Measurements from ENCODE around the gene C2CD2.
"Not testable (repeated sequence)": the region's sequence is repeated elsewhere in the genome, so short reads cannot be mapped to it uniquely, and the experiment has no call there.

Gene C2CD2

GRCh38 chr21:41995577-41995976 is 41.8 kb upstream of the C2CD2 start:
- DNase-seq (ENCODE audit: low read depth), result no peak
- no peak overlapping the region for H3K4me3 ChIP-seq (ENCODE audit: control insufficient read depth, low read depth, low read length)
- TF ChIP-seq CTCF (IDR thresholded peaks at IDR 0.05; ENCODE audit: control insufficient read depth, insufficient read depth, low read depth, low read length, missing control alignments), result no peak

- DNase-seq (ENCODE audit: low read depth); H3K4me3 ChIP-seq (ENCODE audit: control insufficient read depth, low read depth, low read length): not testable (repeated sequence)
These were observed 40.8 kb upstream of the C2CD2 start for GRCh38 chr21:41994613-41995012.

- DNase-seq (ENCODE audit: low read depth), result peak; percentile 84
- no peak for TF ChIP-seq CTCF (IDR thresholded peaks at IDR 0.05; ENCODE audit: control insufficient read depth, insufficient read depth, low read depth, low read length, missing control alignments)
- no peak overlapping the region for H3K4me3 ChIP-seq (ENCODE audit: control insufficient read depth, low read depth, low read length)
These were observed 39.9 kb upstream of the C2CD2 start for GRCh38 chr21:41993744-41994143.

GRCh38 chr21:41992576-41992975 is 38.8 kb upstream of the C2CD2 start:
- no peak for DNase-seq (ENCODE audit: low read depth)
- H3K4me3 ChIP-seq (ENCODE audit: control insufficient read depth, low read depth, low read length), result no peak overlapping the region
- no peak for TF ChIP-seq CTCF (IDR thresholded peaks at IDR 0.05; ENCODE audit: control insufficient read depth, insufficient read depth, low read depth, low read length, missing control alignments)

- no peak overlapping the region for H3K4me3 ChIP-seq (ENCODE audit: control insufficient read depth, low read depth, low read length)
- no peak for TF ChIP-seq CTCF (IDR thresholded peaks at IDR 0.05; ENCODE audit: control insufficient read depth, insufficient read depth, low read depth, low read length, missing control alignments)
- DNase-seq (ENCODE audit: low read depth), result no peak
These were observed 37.8 kb upstream of the C2CD2 start for GRCh38 chr21:41991659-41992058.

- no peak for DNase-seq (ENCODE audit: low read depth)
- no peak for TF ChIP-seq CTCF (IDR thresholded peaks at IDR 0.05; ENCODE audit: control insufficient read depth, insufficient read depth, low read depth, low read length, missing control alignments)
- H3K4me3 ChIP-seq (ENCODE audit: control insufficient read depth, low read depth, low read length), result no peak overlapping the region
These were observed 35.9 kb upstream of the C2CD2 start for GRCh38 chr21:41989698-41990097.

- DNase-seq (ENCODE audit: low read depth), result no peak
- TF ChIP-seq CTCF (IDR thresholded peaks at IDR 0.05; ENCODE audit: control insufficient read depth, insufficient read depth, low read depth, low read length, missing control alignments), result no peak
- no peak overlapping the region for H3K4me3 ChIP-seq (ENCODE audit: control insufficient read depth, low read depth, low read length)
These were observed 33.5 kb upstream of the C2CD2 start for GRCh38 chr21:41987310-41987709.

All from AG09309 (cell line).